HepG2 (cell line): Measurements from ENCODE around the gene NOXO1. TPM values are rescaled to one million over a fixed set of nuclear protein-coding genes. Genes with fewer than 3 reads are reported as not detected.
A peak's percentile ranks its signal among the peaks of the same experiment; 100 is the strongest.

Source experiments
- ATF1 ChIP-seq: IDR thresholded peaks from 2 replicates; pipeline ENCODE4 v1.6.1; 2016; ENCODE audit warnings: mild to moderate bottlenecking, control low read depth
- FOXP4 ChIP-seq: sonication (generic); formaldehyde crosslinking; IDR thresholded peaks from 2 replicates; pipeline ENCODE4 v1.4.0; 2020; ENCODE audit warnings: missing genetic modification reagents
- KAT7 ChIP-seq: IDR thresholded peaks from 2 replicates; pipeline ENCODE4 v1.6.1; 2018; ENCODE audit warnings: borderline replicate concordance, missing compliant biosample characterization
- LBX2 ChIP-seq: sonication (generic); formaldehyde crosslinking; IDR thresholded peaks from 2 replicates; pipeline ENCODE4 v1.5.0; 2020; ENCODE audit warnings: missing genetic modification reagents, mild to moderate bottlenecking, borderline replicate concordance
- NKX3-1 ChIP-seq: sonication (generic); formaldehyde crosslinking; IDR thresholded peaks from 2 replicates; pipeline ENCODE4 v1.5.0; 2020; ENCODE audit warnings: missing genetic modification reagents
- NR1H2 ChIP-seq: sonication (generic); formaldehyde crosslinking; IDR thresholded peaks from 2 replicates; pipeline ENCODE4 v1.8.1; 2022; ENCODE audit warnings: low read depth, missing genetic modification reagents, borderline replicate concordance
- PCBP1 ChIP-seq: fragments of 200-400 bp; formaldehyde crosslinking; IDR thresholded peaks from 2 replicates; pipeline ENCODE4 v1.6.1; 2017; ENCODE audit warnings: mild to moderate bottlenecking, low read depth, low read length, borderline replicate concordance
- REL ChIP-seq: sonication (generic); formaldehyde crosslinking; conservative IDR thresholded peaks from 2 replicates; pipeline ENCODE4 v1.8.0; 2022; ENCODE audit warnings: mild to moderate bottlenecking, missing genetic modification reagents, moderate library complexity
- TBP ChIP-seq: sonication (generic); formaldehyde crosslinking; IDR thresholded peaks from 2 replicates; pipeline ENCODE4 v1.5.0; 2020; ENCODE audit warnings: missing genetic modification reagents
- TBX3 ChIP-seq: fragments of 450-650 bp; IDR thresholded peaks from 2 replicates; pipeline ENCODE4 v1.6.1; 2017; ENCODE audit warnings: antibody characterized with exemption, mild to moderate bottlenecking, inconsistent platforms, borderline replicate concordance
- TFDP2 ChIP-seq: sonication (generic); formaldehyde crosslinking; IDR thresholded peaks from 2 replicates; pipeline ENCODE4 v1.4.0; 2020; ENCODE audit warnings: missing genetic modification reagents
- ZFP36 ChIP-seq: fragments of 150-350 bp; IDR thresholded peaks from 2 replicates; pipeline ENCODE4 v1.6.1; 2018; ENCODE audit warnings: borderline replicate concordance, low read length, low read depth; ENCODE audit not compliant: partially characterized antibody
- ZFP36L2 ChIP-seq: sonication (generic); formaldehyde crosslinking; IDR thresholded peaks from 2 replicates; pipeline ENCODE4 v1.4.0; 2020; ENCODE audit warnings: missing genetic modification reagents
- ZMYM3 ChIP-seq: sonication (generic); formaldehyde crosslinking; IDR thresholded peaks from 2 replicates; pipeline ENCODE4 v1.5.1; 2020; ENCODE audit warnings: mild to moderate bottlenecking, missing genetic modification reagents
- ZNF136 ChIP-seq: sonication (generic); formaldehyde crosslinking; IDR thresholded peaks from 2 replicates; pipeline ENCODE4 v1.8.1; 2022; ENCODE audit warnings: low read depth, mild to moderate bottlenecking, moderate library complexity, missing genetic modification reagents
- ZNF225 ChIP-seq: sonication (generic); formaldehyde crosslinking; IDR thresholded peaks from 2 replicates; pipeline ENCODE4 v1.4.0; 2020; ENCODE audit warnings: mild to moderate bottlenecking, missing genetic modification reagents
- ZNF280D ChIP-seq: sonication (generic); formaldehyde crosslinking; IDR thresholded peaks from 2 replicates; pipeline ENCODE4 v1.5.1; 2020; ENCODE audit warnings: mild to moderate bottlenecking, missing genetic modification reagents
- ZNF431 ChIP-seq: sonication (generic); formaldehyde crosslinking; IDR thresholded peaks from 2 replicates; pipeline ENCODE4 v1.9.0; 2022; ENCODE audit warnings: missing genetic modification reagents, low read depth, mild to moderate bottlenecking, borderline replicate concordance
- ZNF451 ChIP-seq: sonication (generic); formaldehyde crosslinking; IDR thresholded peaks from 2 replicates; pipeline ENCODE4 v1.5.0; 2020; ENCODE audit warnings: mild to moderate bottlenecking, missing genetic modification reagents
- ZNF710 ChIP-seq: sonication (generic); formaldehyde crosslinking; IDR thresholded peaks from 2 replicates; pipeline ENCODE4 v1.5.0; 2020; ENCODE audit warnings: mild to moderate bottlenecking, missing genetic modification reagents, borderline replicate concordance
- ZNF781 ChIP-seq: sonication (generic); formaldehyde crosslinking; IDR thresholded peaks from 2 replicates; pipeline ENCODE4 v1.5.1; 2020; ENCODE audit warnings: borderline replicate concordance, mild to moderate bottlenecking, missing genetic modification reagents; ENCODE audit errors: not compliant biosample characterization
- polyA plus RNA-seq, 8 experiments: library from polyadenylated mRNA; depleted of rRNA in 3 of 8; stranded (reverse) in 7 of 8; unstranded in 1 of 8; fragments of >200 nt; fragmentation: Illumina TruSeq in 4 of 8; extraction: Trizol in 4 of 8; gene quantifications; 2 replicates each; pipeline versions ENCODE4 v1.2.1 to v1.2.3, GENCODE V29; 2011 to 2016; ENCODE audit warnings: low read depth in 4 of 8, missing spikeins in 1 of 8, mixed read lengths in 1 of 8; ENCODE audit not compliant: insufficient read depth in 1 of 8
- total RNA-seq, 5 experiments: library from RNA; depleted of rRNA; stranded (reverse); fragments of >200 nt; fragmentation: Illumina TruSeq; extraction: Trizol; gene quantifications; 2 replicates each; pipeline ENCODE4 v1.2.3, GENCODE V29; 2016; ENCODE audit warnings: low read depth in 1 of 5

Gene NOXO1
- total and polyA plus RNA-seq, 2 of the 13 experiments (the other 11 are each of a cell fraction or from before 2014, with no cell fraction given), result 0.69 to 1.4 TPM

- no peak for TF ChIP-seq LBX2
- TF ChIP-seq PCBP1, result no peak
- TF ChIP-seq ZNF431, result no peak
- TF ChIP-seq ZFP36, result peak; percentile 84
- no peak for TF ChIP-seq FOXP4 (CRISPR knock-in tag)
- peak; percentile 85 for TF ChIP-seq ZMYM3 (CRISPR knock-in tag)
- no peak for TF ChIP-seq REL (CRISPR knock-in tag)
- no peak for TF ChIP-seq ZNF710
- TF ChIP-seq ZNF280D (CRISPR knock-in tag), result 0 out of 2 replicates have a peak, but pooled peaks have one; percentile 16
- TF ChIP-seq TBP (CRISPR knock-in tag), result no peak
- no peak for TF ChIP-seq ZNF136 (CRISPR knock-in tag)
- no peak for TF ChIP-seq TFDP2 (CRISPR knock-in tag)
- TF ChIP-seq NR1H2 (CRISPR knock-in tag), result 0 out of 2 replicates have a peak, but pooled peaks have one; percentile 18
- no peak for TF ChIP-seq TBX3
- TF ChIP-seq ZNF225 (CRISPR knock-in tag), result no peak
- no peak for TF ChIP-seq ATF1
- TF ChIP-seq ZNF451, result no peak
- TF ChIP-seq KAT7 (CRISPR knock-in tag), result no peak
- no peak for TF ChIP-seq ZFP36L2 (CRISPR knock-in tag)
- 0 out of 2 replicates have a peak, but pooled peaks have one; percentile 10 for TF ChIP-seq NKX3-1 (CRISPR knock-in tag)
- no peak for TF ChIP-seq ZNF781 (CRISPR knock-in tag)
These were observed 22.5 kb downstream of the NOXO1 start (continued) for GRCh38 chr16:1958715-1959268.
